ENCODE results near the gene AASDH. TPM values are rescaled to one million over a fixed set of nuclear protein-coding genes. Genes with fewer than 3 reads are reported as not detected.

AASDH gene
- total and polyA plus RNA-seq, 2 donors: 6.3 to 17.9 TPM

GRCh38 chr4:56424697-56425514, 37.6 kb upstream of the AASDH start:
- Histone ChIP-seq H3K4me3 (ENCODE audit: low read length in 2 of 2) (no peak overlapping the region), H3K27ac (ENCODE audit: low read depth in 1 of 2, low read length in 1 of 2) (no peak overlapping the region), H3K36me3 (ENCODE audit: control insufficient read depth in 2 of 2, insufficient read depth in 2 of 2, low read length in 1 of 2) (no peaks in the 10 kb centered on the region), H3K9me3 (ENCODE audit: control insufficient read depth in 2 of 2, insufficient read depth in 1 of 2, low read length in 1 of 2) (no peaks in the 10 kb centered on the region), H3K4me1 (ENCODE audit: control insufficient read depth in 2 of 2, insufficient read depth in 2 of 2, low read length in 2 of 2) (no peaks in the 10 kb centered on the region), H3K27me3 (ENCODE audit: control insufficient read depth in 2 of 2, insufficient read depth in 1 of 2, low read length in 1 of 2) (no peaks in the 10 kb centered on the region)
- 87% methylated on average over 5 of the region's 5 CpGs for WGBS
- DNase-seq (ENCODE audit: low read depth in 6 of 9, low spot score in 9 of 9): peak in 8 of 9 donors; percentile 30 to 72 (median 44)

- 96% methylated on average over 5 of the region's 5 CpGs for WGBS
- H3K4me1 ChIP-seq (ENCODE audit: control insufficient read depth in 2 of 2, insufficient read depth in 2 of 2, low read length in 2 of 2): no peaks in the 10 kb centered on the region
- H3K36me3 ChIP-seq (ENCODE audit: control insufficient read depth in 2 of 2, insufficient read depth in 2 of 2, low read length in 1 of 2): no peaks in the 10 kb centered on the region
- H3K4me3 ChIP-seq (ENCODE audit: low read length in 2 of 2): no peak overlapping the region
- no peak for DNase-seq (ENCODE audit: low read depth in 6 of 9, low spot score in 9 of 9)
- H3K27ac ChIP-seq (ENCODE audit: low read depth in 1 of 2, low read length in 1 of 2): no peak overlapping the region
- no peaks in the 10 kb centered on the region for H3K27me3 ChIP-seq (ENCODE audit: control insufficient read depth in 2 of 2, insufficient read depth in 1 of 2, low read length in 1 of 2)
- no peaks in the 10 kb centered on the region for H3K9me3 ChIP-seq (ENCODE audit: control insufficient read depth in 2 of 2, insufficient read depth in 1 of 2, low read length in 1 of 2)
These were observed 36.9 kb upstream of the AASDH start for GRCh38 chr4:56424176-56424575.

GRCh38 chr4:56417396-56417795, 30.1 kb upstream of the AASDH start:
- no peak for DNase-seq (ENCODE audit: low read depth in 6 of 9, low spot score in 9 of 9)
- Histone ChIP-seq H3K27me3 (ENCODE audit: control insufficient read depth in 2 of 2, insufficient read depth in 1 of 2, low read length in 1 of 2) (no peaks in the 10 kb centered on the region), H3K4me1 (ENCODE audit: control insufficient read depth in 2 of 2, insufficient read depth in 2 of 2, low read length in 2 of 2) (no peaks in the 10 kb centered on the region), H3K4me3 (ENCODE audit: low read length in 2 of 2) (no peak overlapping the region), H3K9me3 (ENCODE audit: control insufficient read depth in 2 of 2, insufficient read depth in 1 of 2, low read length in 1 of 2) (no peaks in the 10 kb centered on the region), H3K27ac (ENCODE audit: low read depth in 1 of 2, low read length in 1 of 2) (no peak overlapping the region), H3K36me3 (ENCODE audit: control insufficient read depth in 2 of 2, insufficient read depth in 2 of 2, low read length in 1 of 2) (no peaks in the 10 kb centered on the region)
- WGBS: 98% methylated on average over 3 of the region's 3 CpGs

- 79% methylated on average over 3 of the region's 3 CpGs for WGBS
- no peak for DNase-seq (ENCODE audit: low read depth in 6 of 9, low spot score in 9 of 9)
These were observed 29.1 kb upstream of the AASDH start for GRCh38 chr4:56416349-56416748.

GRCh38 chr4:56414135-56414670, 26.9 kb upstream of the AASDH start:
- H3K27me3 ChIP-seq (ENCODE audit: control insufficient read depth in 2 of 2, insufficient read depth in 1 of 2, low read length in 1 of 2): no peaks in the 10 kb centered on the region
- no peak for DNase-seq (ENCODE audit: low read depth in 6 of 9, low spot score in 9 of 9)
- H3K27ac ChIP-seq (ENCODE audit: low read depth in 1 of 2, low read length in 1 of 2): no peak overlapping the region
- no peaks in the 10 kb centered on the region for H3K36me3 ChIP-seq (ENCODE audit: control insufficient read depth in 2 of 2, insufficient read depth in 2 of 2, low read length in 1 of 2)
- no peaks in the 10 kb centered on the region for H3K4me1 ChIP-seq (ENCODE audit: control insufficient read depth in 2 of 2, insufficient read depth in 2 of 2, low read length in 2 of 2)
- H3K9me3 ChIP-seq (ENCODE audit: control insufficient read depth in 2 of 2, insufficient read depth in 1 of 2, low read length in 1 of 2): no peaks in the 10 kb centered on the region
- WGBS: 98% methylated on average over 4 of the region's 4 CpGs
- no peak overlapping the region for H3K4me3 ChIP-seq (ENCODE audit: low read length in 2 of 2)

More at GRCh38 chr4:56416349-56416748, 29.1 kb upstream of the AASDH start:
- no peaks in the 10 kb centered on the region for H3K9me3 ChIP-seq (ENCODE audit: control insufficient read depth in 2 of 2, insufficient read depth in 1 of 2, low read length in 1 of 2)
- no peak overlapping the region for H3K4me3 ChIP-seq (ENCODE audit: low read length in 2 of 2)
- no peaks in the 10 kb centered on the region for H3K27me3 ChIP-seq (ENCODE audit: control insufficient read depth in 2 of 2, insufficient read depth in 1 of 2, low read length in 1 of 2)
- no peaks in the 10 kb centered on the region for H3K4me1 ChIP-seq (ENCODE audit: control insufficient read depth in 2 of 2, insufficient read depth in 2 of 2, low read length in 2 of 2)
- no peaks in the 10 kb centered on the region for H3K36me3 ChIP-seq (ENCODE audit: control insufficient read depth in 2 of 2, insufficient read depth in 2 of 2, low read length in 1 of 2)
- H3K27ac ChIP-seq (ENCODE audit: low read depth in 1 of 2, low read length in 1 of 2): no peak overlapping the region

GRCh38 chr4:56410247-56411062, 23.2 kb upstream of the AASDH start:
- Histone ChIP-seq H3K4me3 (ENCODE audit: low read length in 2 of 2) (no peak overlapping the region), H3K27ac (ENCODE audit: low read depth in 1 of 2, low read length in 1 of 2) (peak overlapping the region in 1 of 2 donors; percentile 12), H3K4me1 (ENCODE audit: control insufficient read depth in 2 of 2, insufficient read depth in 2 of 2, low read length in 2 of 2) (no peaks in the 10 kb centered on the region), H3K36me3 (ENCODE audit: control insufficient read depth in 2 of 2, insufficient read depth in 2 of 2, low read length in 1 of 2) (peaks cover 0 to 4% of the 10 kb centered on the region in 2 donors), H3K9me3 (ENCODE audit: control insufficient read depth in 2 of 2, insufficient read depth in 1 of 2, low read length in 1 of 2) (no peaks in the 10 kb centered on the region), H3K27me3 (ENCODE audit: control insufficient read depth in 2 of 2, insufficient read depth in 1 of 2, low read length in 1 of 2) (no peaks in the 10 kb centered on the region)
- WGBS: 75% methylated on average over 4 of the region's 4 CpGs
- peak in 2 of 9 donors; percentile 10 to 30 for DNase-seq (ENCODE audit: low read depth in 6 of 9, low spot score in 9 of 9)

GRCh38 chr4:56409511-56410090, 22.3 kb upstream of the AASDH start:
- H3K36me3 ChIP-seq (ENCODE audit: control insufficient read depth in 2 of 2, insufficient read depth in 2 of 2, low read length in 1 of 2): peaks cover 0 to 4% of the 10 kb centered on the region in 2 donors
- no peaks in the 10 kb centered on the region for H3K27me3 ChIP-seq (ENCODE audit: control insufficient read depth in 2 of 2, insufficient read depth in 1 of 2, low read length in 1 of 2)
- no peak overlapping the region for H3K4me3 ChIP-seq (ENCODE audit: low read length in 2 of 2)
- no peak for DNase-seq (ENCODE audit: low read depth in 6 of 9, low spot score in 9 of 9)
- no peaks in the 10 kb centered on the region for H3K4me1 ChIP-seq (ENCODE audit: control insufficient read depth in 2 of 2, insufficient read depth in 2 of 2, low read length in 2 of 2)
- peak overlapping the region in 1 of 2 donors; percentile 12 for H3K27ac ChIP-seq (ENCODE audit: low read depth in 1 of 2, low read length in 1 of 2)
- no peaks in the 10 kb centered on the region for H3K9me3 ChIP-seq (ENCODE audit: control insufficient read depth in 2 of 2, insufficient read depth in 1 of 2, low read length in 1 of 2)
- 87% methylated on average over 1 of the region's 1 CpG for WGBS

- no peak overlapping the region for H3K4me3 ChIP-seq (ENCODE audit: low read length in 2 of 2)
- no peak overlapping the region for H3K27ac ChIP-seq (ENCODE audit: low read depth in 1 of 2, low read length in 1 of 2)
- H3K36me3 ChIP-seq (ENCODE audit: control insufficient read depth in 2 of 2, insufficient read depth in 2 of 2, low read length in 1 of 2): peaks cover 0 to 10% of the 10 kb centered on the region in 2 donors
- 97% methylated on average over 2 of the region's 2 CpGs for WGBS
- DNase-seq (ENCODE audit: low read depth in 6 of 9, low spot score in 9 of 9): no peak
- H3K9me3 ChIP-seq (ENCODE audit: control insufficient read depth in 2 of 2, insufficient read depth in 1 of 2, low read length in 1 of 2): no peaks in the 10 kb centered on the region
- H3K27me3 ChIP-seq (ENCODE audit: control insufficient read depth in 2 of 2, insufficient read depth in 1 of 2, low read length in 1 of 2): no peaks in the 10 kb centered on the region
- H3K4me1 ChIP-seq (ENCODE audit: control insufficient read depth in 2 of 2, insufficient read depth in 2 of 2, low read length in 2 of 2): no peaks in the 10 kb centered on the region
These were observed 21.7 kb upstream of the AASDH start for GRCh38 chr4:56408978-56409377.

Data from thymus (tissue), 11 donors.